Measurements from ENCODE around the gene SDSL. TPM values are rescaled to one million over a fixed set of nuclear protein-coding genes. Genes with fewer than 3 reads are reported as not detected.

SDSL gene
- total and polyA plus RNA-seq, 2 experiments from 2014 or later = not detected

DNA sequence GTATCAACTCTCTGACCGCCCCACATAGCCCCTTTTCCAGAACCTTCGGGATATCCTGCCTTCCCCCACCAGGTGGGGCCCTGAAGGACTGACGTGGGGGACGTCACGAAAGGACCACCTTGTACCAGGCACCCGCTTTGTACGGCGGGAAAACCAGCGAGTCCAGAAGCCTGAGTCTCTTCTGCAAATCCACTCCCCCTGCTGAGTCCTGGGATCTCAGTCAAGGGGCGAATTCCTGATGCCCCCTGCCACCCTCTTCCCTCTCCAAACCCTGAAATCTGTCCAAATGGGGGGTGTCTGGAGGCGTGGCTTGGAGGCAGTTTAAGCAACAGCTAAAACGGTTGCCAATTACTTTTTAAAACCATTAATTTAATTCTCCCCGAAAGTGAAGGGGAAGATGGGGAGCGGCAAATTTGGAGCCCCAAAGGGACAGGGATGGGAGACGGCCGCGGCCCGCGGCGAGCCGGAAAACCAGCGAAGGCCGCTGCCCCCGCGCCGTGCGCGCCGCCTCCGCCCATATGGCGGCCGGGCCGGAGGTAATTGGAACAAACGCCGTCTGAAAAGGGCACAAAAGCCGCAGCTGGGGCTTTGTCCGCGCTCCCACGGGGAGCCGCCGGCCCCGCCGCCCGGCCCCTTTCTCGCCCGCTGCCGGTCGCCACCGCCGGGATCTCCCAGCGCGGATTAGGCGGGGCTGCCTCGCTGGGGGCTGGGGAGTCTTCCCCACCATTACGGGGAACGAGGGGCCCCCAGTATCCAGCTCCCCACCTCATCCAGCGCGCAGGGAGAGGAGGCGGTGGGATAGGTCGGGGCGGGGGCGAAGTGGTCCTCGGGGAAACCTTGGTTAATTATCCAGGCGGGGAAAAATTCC is 42.9 kb downstream of the SDSL start (continued):
- TF ChIP-seq, protein P1, sequence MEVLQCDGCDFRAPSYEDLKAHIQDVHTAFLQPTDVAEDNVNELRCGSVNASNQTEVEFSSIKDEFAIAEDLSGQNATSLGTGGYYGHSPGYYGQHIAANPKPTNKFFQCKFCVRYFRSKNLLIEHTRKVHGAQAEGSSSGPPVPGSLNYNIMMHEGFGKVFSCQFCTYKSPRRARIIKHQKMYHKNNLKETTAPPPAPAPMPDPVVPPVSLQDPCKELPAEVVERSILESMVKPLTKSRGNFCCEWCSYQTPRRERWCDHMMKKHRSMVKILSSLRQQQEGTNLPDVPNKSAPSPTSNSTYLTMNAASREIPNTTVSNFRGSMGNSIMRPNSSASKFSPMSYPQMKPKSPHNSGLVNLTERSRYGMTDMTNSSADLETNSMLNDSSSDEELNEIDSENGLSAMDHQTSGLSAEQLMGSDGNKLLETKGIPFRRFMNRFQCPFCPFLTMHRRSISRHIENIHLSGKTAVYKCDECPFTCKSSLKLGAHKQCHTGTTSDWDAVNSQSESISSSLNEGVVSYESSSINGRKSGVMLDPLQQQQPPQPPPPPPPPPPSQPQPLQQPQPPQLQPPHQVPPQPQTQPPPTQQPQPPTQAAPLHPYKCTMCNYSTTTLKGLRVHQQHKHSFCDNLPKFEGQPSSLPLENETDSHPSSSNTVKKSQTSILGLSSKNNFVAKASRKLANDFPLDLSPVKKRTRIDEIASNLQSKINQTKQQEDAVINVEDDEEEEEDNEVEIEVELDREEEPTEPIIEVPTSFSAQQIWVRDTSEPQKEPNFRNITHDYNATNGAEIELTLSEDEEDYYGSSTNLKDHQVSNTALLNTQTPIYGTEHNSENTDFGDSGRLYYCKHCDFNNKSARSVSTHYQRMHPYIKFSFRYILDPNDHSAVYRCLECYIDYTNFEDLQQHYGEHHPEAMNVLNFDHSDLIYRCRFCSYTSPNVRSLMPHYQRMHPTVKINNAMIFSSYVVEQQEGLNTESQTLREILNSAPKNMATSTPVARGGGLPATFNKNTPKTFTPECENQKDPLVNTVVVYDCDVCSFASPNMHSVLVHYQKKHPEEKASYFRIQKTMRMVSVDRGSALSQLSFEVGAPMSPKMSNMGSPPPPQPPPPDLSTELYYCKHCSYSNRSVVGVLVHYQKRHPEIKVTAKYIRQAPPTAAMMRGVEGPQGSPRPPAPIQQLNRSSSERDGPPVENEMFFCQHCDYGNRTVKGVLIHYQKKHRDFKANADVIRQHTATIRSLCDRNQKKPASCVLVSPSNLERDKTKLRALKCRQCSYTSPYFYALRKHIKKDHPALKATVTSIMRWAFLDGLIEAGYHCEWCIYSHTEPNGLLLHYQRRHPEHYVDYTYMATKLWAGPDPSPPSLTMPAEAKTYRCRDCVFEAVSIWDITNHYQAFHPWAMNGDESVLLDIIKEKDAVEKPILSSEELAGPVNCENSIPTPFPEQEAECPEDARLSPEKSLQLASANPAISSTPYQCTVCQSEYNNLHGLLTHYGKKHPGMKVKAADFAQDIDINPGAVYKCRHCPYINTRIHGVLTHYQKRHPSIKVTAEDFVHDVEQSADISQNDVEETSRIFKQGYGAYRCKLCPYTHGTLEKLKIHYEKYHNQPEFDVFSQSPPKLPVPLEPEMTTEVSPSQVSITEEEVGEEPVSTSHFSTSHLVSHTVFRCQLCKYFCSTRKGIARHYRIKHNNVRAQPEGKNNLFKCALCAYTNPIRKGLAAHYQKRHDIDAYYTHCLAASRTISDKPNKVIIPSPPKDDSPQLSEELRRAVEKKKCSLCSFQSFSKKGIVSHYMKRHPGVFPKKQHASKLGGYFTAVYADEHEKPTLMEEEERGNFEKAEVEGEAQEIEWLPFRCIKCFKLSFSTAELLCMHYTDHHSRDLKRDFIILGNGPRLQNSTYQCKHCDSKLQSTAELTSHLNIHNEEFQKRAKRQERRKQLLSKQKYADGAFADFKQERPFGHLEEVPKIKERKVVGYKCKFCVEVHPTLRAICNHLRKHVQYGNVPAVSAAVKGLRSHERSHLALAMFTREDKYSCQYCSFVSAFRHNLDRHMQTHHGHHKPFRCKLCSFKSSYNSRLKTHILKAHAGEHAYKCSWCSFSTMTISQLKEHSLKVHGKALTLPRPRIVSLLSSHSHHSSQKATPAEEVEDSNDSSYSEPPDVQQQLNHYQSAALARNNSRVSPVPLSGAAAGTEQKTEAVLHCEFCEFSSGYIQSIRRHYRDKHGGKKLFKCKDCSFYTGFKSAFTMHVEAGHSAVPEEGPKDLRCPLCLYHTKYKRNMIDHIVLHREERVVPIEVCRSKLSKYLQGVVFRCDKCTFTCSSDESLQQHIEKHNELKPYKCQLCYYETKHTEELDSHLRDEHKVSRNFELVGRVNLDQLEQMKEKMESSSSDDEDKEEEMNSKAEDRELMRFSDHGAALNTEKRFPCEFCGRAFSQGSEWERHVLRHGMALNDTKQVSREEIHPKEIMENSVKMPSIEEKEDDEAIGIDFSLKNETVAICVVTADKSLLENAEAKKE (CRISPR knock-in tag; IDR thresholded peaks at IDR 0.05) = no peak
- peak; percentile 18 for TF ChIP-seq EZH2phosphoT487 (IDR thresholded peaks at IDR 0.05; ENCODE audit: unreplicated experiment)
- TF ChIP-seq EZH2 (IDR thresholded peaks at IDR 0.05; ENCODE audit: low read depth, unreplicated experiment) = peak; percentile 92
- TF ChIP-seq, protein P2, sequence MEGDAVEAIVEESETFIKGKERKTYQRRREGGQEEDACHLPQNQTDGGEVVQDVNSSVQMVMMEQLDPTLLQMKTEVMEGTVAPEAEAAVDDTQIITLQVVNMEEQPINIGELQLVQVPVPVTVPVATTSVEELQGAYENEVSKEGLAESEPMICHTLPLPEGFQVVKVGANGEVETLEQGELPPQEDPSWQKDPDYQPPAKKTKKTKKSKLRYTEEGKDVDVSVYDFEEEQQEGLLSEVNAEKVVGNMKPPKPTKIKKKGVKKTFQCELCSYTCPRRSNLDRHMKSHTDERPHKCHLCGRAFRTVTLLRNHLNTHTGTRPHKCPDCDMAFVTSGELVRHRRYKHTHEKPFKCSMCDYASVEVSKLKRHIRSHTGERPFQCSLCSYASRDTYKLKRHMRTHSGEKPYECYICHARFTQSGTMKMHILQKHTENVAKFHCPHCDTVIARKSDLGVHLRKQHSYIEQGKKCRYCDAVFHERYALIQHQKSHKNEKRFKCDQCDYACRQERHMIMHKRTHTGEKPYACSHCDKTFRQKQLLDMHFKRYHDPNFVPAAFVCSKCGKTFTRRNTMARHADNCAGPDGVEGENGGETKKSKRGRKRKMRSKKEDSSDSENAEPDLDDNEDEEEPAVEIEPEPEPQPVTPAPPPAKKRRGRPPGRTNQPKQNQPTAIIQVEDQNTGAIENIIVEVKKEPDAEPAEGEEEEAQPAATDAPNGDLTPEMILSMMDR (conservative IDR thresholded peaks at IDR 0.05; ENCODE audit: low read depth in 2 of 2) = peak; percentile 18 to 29; a peak in 2 of 4 replicates

Data from GM23338 (cell line).